Measurements from ENCODE around the gene NIPAL1.
"Not testable (repeated sequence)": the region's sequence is repeated elsewhere in the genome, so short reads cannot be mapped to it uniquely, and the experiment has no call there.

The NIPAL1 gene

GRCh38 chr4:48005781-48006180 is 10.8 kb upstream of the NIPAL1 start:
- DNase-seq (ENCODE audit: insufficient read length, low spot score) (no peak), FAIRE-seq (no peak)
- TF ChIP-seq POU2F2 (IDR thresholded peaks at IDR 0.05; ENCODE audit: low read depth, low read length) (no peak), POLR2AphosphoS5 (IDR thresholded peaks at IDR 0.05; ENCODE audit: low read depth, low read length) (no peak), PAX5 (IDR thresholded peaks at IDR 0.05; ENCODE audit: insufficient read depth, low read length, severe bottlenecking) (no peak), SPI1 (IDR thresholded peaks at IDR 0.05; ENCODE audit: low read depth, low read length) (no peak), TAF1 (IDR thresholded peaks at IDR 0.05; ENCODE audit: low read depth, low read length) (no peak), POLR2A (IDR thresholded peaks at IDR 0.05; ENCODE audit: low read depth, low read length) (no peak)

GRCh38 chr4:48008021-48008596 is 8.5 kb upstream of the NIPAL1 start:
- DNase-seq (ENCODE audit: insufficient read length, low spot score): no peak
- FAIRE-seq: no peak

GRCh38 chr4:48010906-48011305 is 5.7 kb upstream of the NIPAL1 start:
- DNase-seq (ENCODE audit: insufficient read length, low spot score); FAIRE-seq: not testable (repeated sequence)

More at GRCh38 chr4:48008021-48008596, 8.5 kb upstream of the NIPAL1 start:
- no peak for TF ChIP-seq PAX5 (IDR thresholded peaks at IDR 0.05; ENCODE audit: insufficient read depth, low read length, severe bottlenecking)
- no peak for TF ChIP-seq POU2F2 (IDR thresholded peaks at IDR 0.05; ENCODE audit: low read depth, low read length)
- no peak for TF ChIP-seq POLR2AphosphoS5 (IDR thresholded peaks at IDR 0.05; ENCODE audit: low read depth, low read length)
- no peak for TF ChIP-seq POLR2A (IDR thresholded peaks at IDR 0.05; ENCODE audit: low read depth, low read length)
- TF ChIP-seq SPI1 (IDR thresholded peaks at IDR 0.05; ENCODE audit: low read depth, low read length): no peak
- no peak for TF ChIP-seq TAF1 (IDR thresholded peaks at IDR 0.05; ENCODE audit: low read depth, low read length)

GRCh38 chr4:48011722-48012121 is 4.8 kb upstream of the NIPAL1 start:
- DNase-seq (ENCODE audit: insufficient read length, low spot score) (no peak), FAIRE-seq (no peak)
- TF ChIP-seq PAX5 (IDR thresholded peaks at IDR 0.05; ENCODE audit: insufficient read depth, low read length, severe bottlenecking) (no peak), TAF1 (IDR thresholded peaks at IDR 0.05; ENCODE audit: low read depth, low read length) (no peak), POU2F2 (IDR thresholded peaks at IDR 0.05; ENCODE audit: low read depth, low read length) (no peak), POLR2A (IDR thresholded peaks at IDR 0.05; ENCODE audit: low read depth, low read length) (no peak), POLR2AphosphoS5 (IDR thresholded peaks at IDR 0.05; ENCODE audit: low read depth, low read length) (no peak), SPI1 (IDR thresholded peaks at IDR 0.05; ENCODE audit: low read depth, low read length) (no peak)

- FAIRE-seq (no peak), DNase-seq (ENCODE audit: insufficient read length, low spot score) (no peak)
- no peak for TF ChIP-seq POLR2AphosphoS5 (IDR thresholded peaks at IDR 0.05; ENCODE audit: low read depth, low read length)
- no peak for TF ChIP-seq POLR2A (IDR thresholded peaks at IDR 0.05; ENCODE audit: low read depth, low read length)
- no peak for TF ChIP-seq POU2F2 (IDR thresholded peaks at IDR 0.05; ENCODE audit: low read depth, low read length)
- no peak for TF ChIP-seq SPI1 (IDR thresholded peaks at IDR 0.05; ENCODE audit: low read depth, low read length)
- TF ChIP-seq TAF1 (IDR thresholded peaks at IDR 0.05; ENCODE audit: low read depth, low read length): no peak
- no peak for TF ChIP-seq PAX5 (IDR thresholded peaks at IDR 0.05; ENCODE audit: insufficient read depth, low read length, severe bottlenecking)
Measured at GRCh38 chr4:48012824-48013223, 3.7 kb upstream of the NIPAL1 start.

GRCh38 chr4:48015216-48015615 is 1.4 kb upstream of the NIPAL1 start:
- TF ChIP-seq POU2F2 (IDR thresholded peaks at IDR 0.05; ENCODE audit: low read depth, low read length) (no peak), TAF1 (IDR thresholded peaks at IDR 0.05; ENCODE audit: low read depth, low read length) (no peak)
- DNase-seq (ENCODE audit: insufficient read length, low spot score) (no peak), FAIRE-seq (no peak)

- FAIRE-seq: peak; percentile 13
- DNase-seq (ENCODE audit: insufficient read length, low spot score): no peak
Measured at GRCh38 chr4:48015678-48016077, 894 bp upstream of the NIPAL1 start.

GRCh38 chr4:48017108-48017571 is 568 bp downstream of the NIPAL1 start:
- peak; percentile 13 for DNase-seq (ENCODE audit: insufficient read length, low spot score)
- TF ChIP-seq POLR2AphosphoS5 (IDR thresholded peaks at IDR 0.05; ENCODE audit: low read depth, low read length): no peak
- TF ChIP-seq POLR2A (IDR thresholded peaks at IDR 0.05; ENCODE audit: low read depth, low read length): no peak
- TF ChIP-seq TAF1 (IDR thresholded peaks at IDR 0.05; ENCODE audit: low read depth, low read length): no peak
- no peak for TF ChIP-seq SPI1 (IDR thresholded peaks at IDR 0.05; ENCODE audit: low read depth, low read length)
- no peak for TF ChIP-seq POU2F2 (IDR thresholded peaks at IDR 0.05; ENCODE audit: low read depth, low read length)
- no peak for TF ChIP-seq PAX5 (IDR thresholded peaks at IDR 0.05; ENCODE audit: insufficient read depth, low read length, severe bottlenecking)
- FAIRE-seq: peak; percentile 74

More at GRCh38 chr4:48015678-48016077, 894 bp upstream of the NIPAL1 start:
- TF ChIP-seq POU2F2 (IDR thresholded peaks at IDR 0.05; ENCODE audit: low read depth, low read length) (no peak), TAF1 (IDR thresholded peaks at IDR 0.05; ENCODE audit: low read depth, low read length) (no peak), POLR2A (IDR thresholded peaks at IDR 0.05; ENCODE audit: low read depth, low read length) (no peak), POLR2AphosphoS5 (IDR thresholded peaks at IDR 0.05; ENCODE audit: low read depth, low read length) (no peak), SPI1 (IDR thresholded peaks at IDR 0.05; ENCODE audit: low read depth, low read length) (no peak), PAX5 (IDR thresholded peaks at IDR 0.05; ENCODE audit: insufficient read depth, low read length, severe bottlenecking) (no peak)

- TF ChIP-seq PAX5 (IDR thresholded peaks at IDR 0.05; ENCODE audit: insufficient read depth, low read length, severe bottlenecking) (no peak), POLR2A (IDR thresholded peaks at IDR 0.05; ENCODE audit: low read depth, low read length) (no peak), POU2F2 (IDR thresholded peaks at IDR 0.05; ENCODE audit: low read depth, low read length) (no peak), SPI1 (IDR thresholded peaks at IDR 0.05; ENCODE audit: low read depth, low read length) (no peak), TAF1 (IDR thresholded peaks at IDR 0.05; ENCODE audit: low read depth, low read length) (no peak), POLR2AphosphoS5 (IDR thresholded peaks at IDR 0.05; ENCODE audit: low read depth, low read length) (no peak)
- no peak for FAIRE-seq
- DNase-seq (ENCODE audit: insufficient read length, low spot score): no peak
Measured at GRCh38 chr4:48018112-48018511, 1.5 kb downstream of the NIPAL1 start.

- FAIRE-seq (no peak), DNase-seq (ENCODE audit: insufficient read length, low spot score) (no peak)
- no peak for TF ChIP-seq SPI1 (IDR thresholded peaks at IDR 0.05; ENCODE audit: low read depth, low read length)
- TF ChIP-seq POLR2A (IDR thresholded peaks at IDR 0.05; ENCODE audit: low read depth, low read length): no peak
- TF ChIP-seq TAF1 (IDR thresholded peaks at IDR 0.05; ENCODE audit: low read depth, low read length): no peak
- TF ChIP-seq PAX5 (IDR thresholded peaks at IDR 0.05; ENCODE audit: insufficient read depth, low read length, severe bottlenecking): no peak
- no peak for TF ChIP-seq POLR2AphosphoS5 (IDR thresholded peaks at IDR 0.05; ENCODE audit: low read depth, low read length)
- TF ChIP-seq POU2F2 (IDR thresholded peaks at IDR 0.05; ENCODE audit: low read depth, low read length): no peak
Measured at GRCh38 chr4:48021100-48021499, 4.5 kb downstream of the NIPAL1 start.

All from GM12891 (cell line).